HCEC 1CT (cell line): Measurements from ENCODE around the gene COL1A1.

Experiments
- DNase-seq: peaks from one replicate; pipeline ENCODE4 v3.0.0-alpha.2; 2017

The COL1A1 gene

GRCh38 chr17:50213026-50214022 lies 11.9 kb upstream of the COL1A1 start:
- no peak for DNase-seq

- DNase-seq, result peak; percentile 83
Measured at GRCh38 chr17:50212121-50212843, 10.9 kb upstream of the COL1A1 start.

GRCh38 chr17:50211249-50212120 lies 10.1 kb upstream of the COL1A1 start:
- no peak for DNase-seq

GRCh38 chr17:50210240-50211225 lies 9.1 kb upstream of the COL1A1 start:
- DNase-seq, result peak; percentile 99

GRCh38 chr17:50209472-50210239 lies 8.2 kb upstream of the COL1A1 start:
- peak; percentile 100 for DNase-seq

GRCh38 chr17:50209133-50209471 lies 7.7 kb upstream of the COL1A1 start:
- no peak for DNase-seq

GRCh38 chr17:50208611-50209061 lies 7.2 kb upstream of the COL1A1 start:
- DNase-seq, result no peak

- no peak for DNase-seq
Measured at GRCh38 chr17:50207792-50208567, 6.5 kb upstream of the COL1A1 start.

- no peak for DNase-seq
Measured at GRCh38 chr17:50207315-50207714, 5.9 kb upstream of the COL1A1 start.

- DNase-seq, result peak; percentile 54
Measured at GRCh38 chr17:50206604-50207293, 5.3 kb upstream of the COL1A1 start.

- no peak for DNase-seq
Measured at GRCh38 chr17:50205963-50206505, 4.6 kb upstream of the COL1A1 start.

- DNase-seq, result peak; percentile 54
Measured at GRCh38 chr17:50205111-50205962, 3.9 kb upstream of the COL1A1 start.

- DNase-seq, result no peak
Measured at GRCh38 chr17:50204431-50204830, 3.0 kb upstream of the COL1A1 start.

- DNase-seq, result peak; percentile 86
Measured at GRCh38 chr17:50203604-50204345, 2.3 kb upstream of the COL1A1 start.

GRCh38 chr17:50203086-50203485 lies 1.7 kb upstream of the COL1A1 start:
- peak; percentile 42 for DNase-seq

GRCh38 chr17:50200457-50201275 lies 765 bp downstream of the COL1A1 start:
- peak; percentile 87 for DNase-seq
